ENCODE results near the gene TPPP3.

TPPP3 gene

GRCh38 chr16:67391424-67392300 is 1.6 kb downstream of the TPPP3 start:
- no peaks in the 10 kb centered on the region for H3K36me3 ChIP-seq (ENCODE audit: insufficient read depth, low read length)
- H3K4me1 ChIP-seq (ENCODE audit: insufficient read depth, low read length, severe bottlenecking) = no peaks in the 10 kb centered on the region
- H2AFZ ChIP-seq (ENCODE audit: low read length) = no peak overlapping the region
- H4K20me1 ChIP-seq (ENCODE audit: insufficient read depth, low read length) = no peaks in the 10 kb centered on the region
- H3K27me3 ChIP-seq (ENCODE audit: insufficient read depth, low read length) = no peaks in the 10 kb centered on the region
- H3K79me2 ChIP-seq (ENCODE audit: insufficient read depth, low read length) = no peaks in the 10 kb centered on the region
- no peak overlapping the region for H3K4me2 ChIP-seq (ENCODE audit: low read length)
- TF ChIP-seq EZH2 (IDR thresholded peaks at IDR 0.05; ENCODE audit: borderline replicate concordance, low read length) (no peak), CTCF (IDR thresholded peaks at IDR 0.05; ENCODE audit: low read length) (no peak)
- H3K4me3 ChIP-seq (ENCODE audit: low read depth, low read length, poor library complexity, severe bottlenecking) = no peak overlapping the region
- no peaks in the 10 kb centered on the region for H3K9me3 ChIP-seq (ENCODE audit: low read length)
- H3F3A ChIP-seq (ENCODE audit: insufficient read depth, low read length) = no peaks in the 10 kb centered on the region
- H3K9me2 ChIP-seq (ENCODE audit: low read depth, low read length) = no peaks in the 10 kb centered on the region
- no peak overlapping the region for H3K9ac ChIP-seq (ENCODE audit: low read length)
- H3K27ac ChIP-seq (ENCODE audit: low read depth, low read length, poor library complexity, severe bottlenecking) = no peak overlapping the region

GRCh38 chr16:67390816-67391423 is 2.4 kb downstream of the TPPP3 start:
- Histone ChIP-seq H3K4me1 (ENCODE audit: insufficient read depth, low read length, severe bottlenecking) (no peaks in the 10 kb centered on the region), H2AFZ (ENCODE audit: low read length) (no peak overlapping the region), H3K9ac (ENCODE audit: low read length) (no peak overlapping the region), H4K20me1 (ENCODE audit: insufficient read depth, low read length) (no peaks in the 10 kb centered on the region), H3K9me2 (ENCODE audit: low read depth, low read length) (no peaks in the 10 kb centered on the region), H3K9me3 (ENCODE audit: low read length) (no peaks in the 10 kb centered on the region), H3K79me2 (ENCODE audit: insufficient read depth, low read length) (no peaks in the 10 kb centered on the region), H3K4me2 (ENCODE audit: low read length) (no peak overlapping the region), H3K36me3 (ENCODE audit: insufficient read depth, low read length) (no peaks in the 10 kb centered on the region), H3K27me3 (ENCODE audit: insufficient read depth, low read length) (no peaks in the 10 kb centered on the region), H3K27ac (ENCODE audit: low read depth, low read length, poor library complexity, severe bottlenecking) (no peak overlapping the region), H3K4me3 (ENCODE audit: low read depth, low read length, poor library complexity, severe bottlenecking) (no peak overlapping the region), H3F3A (ENCODE audit: insufficient read depth, low read length) (no peaks in the 10 kb centered on the region)
- TF ChIP-seq CTCF (IDR thresholded peaks at IDR 0.05; ENCODE audit: low read length) (no peak), EZH2 (IDR thresholded peaks at IDR 0.05; ENCODE audit: borderline replicate concordance, low read length) (no peak)

DNA sequence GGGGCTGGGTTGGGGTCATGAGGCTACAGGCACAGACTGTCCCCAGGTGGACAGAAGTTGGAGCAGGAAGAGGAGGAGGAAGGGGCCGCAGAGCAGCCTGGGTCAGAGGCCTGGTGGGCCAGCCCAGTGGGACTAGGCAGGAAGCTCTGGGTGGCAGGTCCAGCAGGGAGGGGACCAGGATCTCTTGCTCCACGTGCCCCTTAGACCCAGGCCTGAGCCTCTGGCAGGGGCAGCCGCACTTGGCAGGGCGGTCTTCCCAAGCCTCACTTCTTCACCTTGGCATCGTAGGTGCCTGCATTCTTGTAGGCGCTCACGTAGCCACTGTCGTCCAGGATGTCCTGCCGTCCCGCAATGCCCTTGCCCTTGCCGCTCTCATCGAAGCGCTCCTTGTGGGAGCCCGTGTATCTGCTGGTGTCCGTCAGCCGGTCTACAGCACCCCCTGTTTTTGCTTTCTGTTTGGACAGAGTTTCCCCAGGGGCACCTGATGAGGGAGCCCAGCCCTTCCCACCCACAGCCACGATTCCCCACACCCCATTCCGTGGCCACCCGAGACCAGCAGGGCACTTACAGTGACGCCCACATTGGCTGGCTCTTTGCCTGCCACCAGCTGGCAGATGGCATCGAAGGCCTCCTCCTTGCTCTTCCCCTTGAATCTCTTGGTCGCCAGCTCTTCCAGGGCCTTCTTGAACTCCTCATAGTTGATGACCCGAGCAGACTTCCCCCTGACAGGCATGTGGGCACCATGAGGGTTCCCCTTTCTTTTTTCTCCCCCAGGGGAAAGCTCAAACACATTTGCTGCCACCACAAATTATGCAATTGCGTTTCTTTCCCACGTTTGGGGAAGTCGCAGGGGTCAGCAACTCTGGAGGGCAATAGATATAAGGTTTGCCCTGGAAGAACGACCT is 3.1 kb downstream of the TPPP3 start:
- no peaks in the 10 kb centered on the region for H3K9me2 ChIP-seq (ENCODE audit: low read depth, low read length)
- no peaks in the 10 kb centered on the region for H3K36me3 ChIP-seq (ENCODE audit: insufficient read depth, low read length)
- H3K4me1 ChIP-seq (ENCODE audit: insufficient read depth, low read length, severe bottlenecking) = no peaks in the 10 kb centered on the region
- TF ChIP-seq EZH2 (IDR thresholded peaks at IDR 0.05; ENCODE audit: borderline replicate concordance, low read length) = no peak
- TF ChIP-seq CTCF (IDR thresholded peaks at IDR 0.05; ENCODE audit: low read length) = no peak
- H3K27me3 ChIP-seq (ENCODE audit: insufficient read depth, low read length) = no peaks in the 10 kb centered on the region
- no peaks in the 10 kb centered on the region for H3F3A ChIP-seq (ENCODE audit: insufficient read depth, low read length)
- H3K4me2 ChIP-seq (ENCODE audit: low read length) = no peak overlapping the region
- no peak overlapping the region for H2AFZ ChIP-seq (ENCODE audit: low read length)
- H3K9ac ChIP-seq (ENCODE audit: low read length) = no peak overlapping the region
- H3K27ac ChIP-seq (ENCODE audit: low read depth, low read length, poor library complexity, severe bottlenecking) = no peak overlapping the region
- H3K4me3 ChIP-seq (ENCODE audit: low read depth, low read length, poor library complexity, severe bottlenecking) = no peak overlapping the region
- no peaks in the 10 kb centered on the region for H3K9me3 ChIP-seq (ENCODE audit: low read length)
- H3K79me2 ChIP-seq (ENCODE audit: insufficient read depth, low read length) = no peaks in the 10 kb centered on the region
- no peaks in the 10 kb centered on the region for H4K20me1 ChIP-seq (ENCODE audit: insufficient read depth, low read length)
